ENCODE data around the gene STPG2. TPM values are rescaled to one million over a fixed set of nuclear protein-coding genes. Genes with fewer than 3 reads are reported as not detected.

Gene STPG2
- total RNA-seq, 4 donors from 2014 or later, result 1.5 to 2.8 (median 2.1) TPM

DNA sequence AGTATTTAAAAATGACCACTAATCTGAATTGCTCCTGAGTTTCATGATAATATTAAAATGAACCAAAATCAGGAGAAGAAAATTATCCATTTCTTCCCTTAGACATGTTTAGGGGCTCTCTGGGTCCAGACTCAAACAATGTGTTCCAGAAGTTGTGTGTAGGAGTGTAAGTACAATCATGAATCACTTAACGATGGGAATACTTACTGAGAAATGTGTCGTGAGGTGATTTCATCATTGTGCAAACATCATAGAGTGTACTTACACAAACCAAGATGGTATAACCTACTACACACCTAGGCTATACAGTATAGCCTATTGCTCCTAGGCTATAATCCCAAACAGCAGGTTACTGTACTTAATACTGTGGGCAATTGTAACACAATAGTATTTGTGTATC is 74.8 kb downstream of the STPG2 start:
- H3K4me1 ChIP-seq, result no peaks in the 10 kb centered on the region
- TF ChIP-seq, protein P1, sequence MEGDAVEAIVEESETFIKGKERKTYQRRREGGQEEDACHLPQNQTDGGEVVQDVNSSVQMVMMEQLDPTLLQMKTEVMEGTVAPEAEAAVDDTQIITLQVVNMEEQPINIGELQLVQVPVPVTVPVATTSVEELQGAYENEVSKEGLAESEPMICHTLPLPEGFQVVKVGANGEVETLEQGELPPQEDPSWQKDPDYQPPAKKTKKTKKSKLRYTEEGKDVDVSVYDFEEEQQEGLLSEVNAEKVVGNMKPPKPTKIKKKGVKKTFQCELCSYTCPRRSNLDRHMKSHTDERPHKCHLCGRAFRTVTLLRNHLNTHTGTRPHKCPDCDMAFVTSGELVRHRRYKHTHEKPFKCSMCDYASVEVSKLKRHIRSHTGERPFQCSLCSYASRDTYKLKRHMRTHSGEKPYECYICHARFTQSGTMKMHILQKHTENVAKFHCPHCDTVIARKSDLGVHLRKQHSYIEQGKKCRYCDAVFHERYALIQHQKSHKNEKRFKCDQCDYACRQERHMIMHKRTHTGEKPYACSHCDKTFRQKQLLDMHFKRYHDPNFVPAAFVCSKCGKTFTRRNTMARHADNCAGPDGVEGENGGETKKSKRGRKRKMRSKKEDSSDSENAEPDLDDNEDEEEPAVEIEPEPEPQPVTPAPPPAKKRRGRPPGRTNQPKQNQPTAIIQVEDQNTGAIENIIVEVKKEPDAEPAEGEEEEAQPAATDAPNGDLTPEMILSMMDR (IDR thresholded peaks at IDR 0.05), result no peak
- no peak for TF ChIP-seq POLR2A (IDR thresholded peaks at IDR 0.05)
- no peaks in the 10 kb centered on the region for H3K27me3 ChIP-seq
- no peak overlapping the region for H3K27ac ChIP-seq
- no peaks in the 10 kb centered on the region for H3K9me3 ChIP-seq
- 86 to 88% methylated on average over 2 of the region's 2 CpGs for WGBS, 2 donors
- H3K4me3 ChIP-seq (replicated peaks in 1 of 3), result no peak overlapping the region
- H3K36me3 ChIP-seq, result no peaks in the 10 kb centered on the region
- DNase-seq, result no peak
- intact Hi-C loops (cut with DNase I), result no loop called here

GRCh38 chr4:98055800-98056501 is 87.3 kb downstream of the STPG2 start:
- no peak overlapping the region for H3K4me3 ChIP-seq (replicated peaks in 1 of 3)
- no peak overlapping the region for H3K27ac ChIP-seq
- intact Hi-C loops (cut with DNase I), result no loop called here
- no peaks in the 10 kb centered on the region for H3K36me3 ChIP-seq
- 94 to 98% methylated on average over 6 of the region's 7 CpGs for WGBS, 2 donors
- TF ChIP-seq, protein P1 (IDR thresholded peaks at IDR 0.05), result no peak
- TF ChIP-seq POLR2A (IDR thresholded peaks at IDR 0.05), result no peak
- H3K4me1 ChIP-seq, result no peaks in the 10 kb centered on the region
- no peaks in the 10 kb centered on the region for H3K9me3 ChIP-seq
- H3K27me3 ChIP-seq, result no peaks in the 10 kb centered on the region
- DNase-seq, result no peak

GRCh38 chr4:98046665-98047064 is 96.6 kb downstream of the STPG2 start:
- Histone ChIP-seq H3K9me3 (no peaks in the 10 kb centered on the region), H3K36me3 (no peaks in the 10 kb centered on the region), H3K27me3 (no peaks in the 10 kb centered on the region), H3K27ac (no peak overlapping the region), H3K4me3 (replicated peaks in 1 of 3) (no peak overlapping the region), H3K4me1 (no peaks in the 10 kb centered on the region)
- no peak for DNase-seq
- WGBS, 2 donors, result 65 to 71% methylated on average over 1 of the region's 1 CpG
- TF ChIP-seq, protein P1 (IDR thresholded peaks at IDR 0.05), result no peak
- TF ChIP-seq POLR2A (IDR thresholded peaks at IDR 0.05), result no peak
- intact Hi-C loops (cut with DNase I), result no loop called here

DNA sequence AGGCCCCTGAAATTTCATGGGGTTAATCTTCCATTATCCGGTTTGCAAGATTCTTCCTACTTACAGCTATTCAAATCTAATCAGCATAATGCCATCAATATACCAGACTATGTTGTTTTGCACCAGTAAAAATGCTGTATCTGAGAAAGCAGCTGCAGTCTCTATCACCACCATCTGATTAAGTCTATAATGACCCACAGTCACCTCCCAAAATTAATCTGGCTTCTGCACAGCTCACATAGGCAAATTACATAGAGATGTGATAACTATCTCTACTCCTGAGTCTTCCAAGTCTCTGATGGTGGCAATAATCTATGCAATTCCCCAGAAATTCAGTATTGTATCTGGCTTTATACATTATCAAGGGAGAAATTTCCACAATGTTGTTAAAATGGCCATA is 113.2 kb downstream of the STPG2 start:
- H3K27ac ChIP-seq, result no peak overlapping the region
- H3K9me3 ChIP-seq, result no peaks in the 10 kb centered on the region
- no peak for DNase-seq
- H3K27me3 ChIP-seq, result no peaks in the 10 kb centered on the region
- no peaks in the 10 kb centered on the region for H3K4me1 ChIP-seq
- intact Hi-C loops (cut with DNase I), result no loop called here
- TF ChIP-seq, protein P1 (IDR thresholded peaks at IDR 0.05), result no peak
- no peak for TF ChIP-seq POLR2A (IDR thresholded peaks at IDR 0.05)
- no peaks in the 10 kb centered on the region for H3K36me3 ChIP-seq
- WGBS, 2 donors, result 86% methylated on average over 1 of the region's 1 CpG
- H3K4me3 ChIP-seq (replicated peaks in 1 of 3), result no peak overlapping the region

DNA sequence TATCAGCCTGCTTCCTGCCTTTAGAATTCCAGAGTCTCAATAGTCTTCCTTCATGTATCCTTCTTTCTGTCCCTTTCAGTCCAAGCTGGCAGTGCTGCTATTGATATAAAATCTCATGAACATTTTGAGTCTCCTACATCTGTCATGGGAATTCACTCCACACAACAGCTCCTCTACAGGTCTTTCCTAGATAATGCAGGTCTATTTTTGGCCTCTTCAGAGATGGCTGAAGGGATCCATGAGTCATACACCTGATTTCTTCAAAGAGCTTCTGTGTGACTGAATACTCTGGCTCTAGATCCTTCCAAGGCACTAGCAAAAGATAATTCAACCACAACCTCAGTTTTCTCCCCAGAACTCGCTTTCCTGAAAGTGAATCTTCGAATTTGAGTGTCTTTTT is 115.4 kb downstream of the STPG2 start:
- no peaks in the 10 kb centered on the region for H3K27me3 ChIP-seq
- H3K4me1 ChIP-seq, result no peaks in the 10 kb centered on the region
- H3K36me3 ChIP-seq, result no peaks in the 10 kb centered on the region
- H3K4me3 ChIP-seq (replicated peaks in 1 of 3), result no peak overlapping the region
- 89% methylated on average over 2 of the region's 2 CpGs for WGBS, 2 donors
- no peak for DNase-seq
- no peaks in the 10 kb centered on the region for H3K9me3 ChIP-seq
- TF ChIP-seq, protein P1 (IDR thresholded peaks at IDR 0.05), result peak in 1 of 6 experiments; percentile 10
- no peak for TF ChIP-seq POLR2A (IDR thresholded peaks at IDR 0.05)
- intact Hi-C loops (cut with DNase I), result no loop called here
- H3K27ac ChIP-seq, result no peak overlapping the region
